Upper lobe of right lung (tissue), 1 donor: ENCODE results near the gene HAUS5. TPM values are rescaled to one million over a fixed set of nuclear protein-coding genes. Genes with fewer than 3 reads are reported as not detected.
"Not testable (repeated sequence)": the region's sequence is repeated elsewhere in the genome, so short reads cannot be mapped to it uniquely, and the experiment has no call there.

Experiments
- ATAC-seq: fragments of 200-7000 bp; cut with Tn5 transposase; one replicate; pipeline ENCODE4 v1.9.1; 2020; ENCODE audit warnings: mild to moderate bottlenecking, moderate library complexity
- DNase-seq: peaks from one replicate; pipeline ENCODE4 v3.0.0-alpha.2; 2020
- H3K27ac ChIP-seq: fragments of 200-600 bp; one replicate; pipeline ENCODE4 v1.8.0; 2022
- H3K27me3 ChIP-seq: fragments of 200-600 bp; one replicate; pipeline ENCODE4 v1.8.0; 2022; ENCODE audit warnings: mild to moderate bottlenecking
- H3K36me3 ChIP-seq: fragments of 200-600 bp; one replicate; pipeline ENCODE4 v1.8.0; 2022
- H3K4me1 ChIP-seq: fragments of 200-600 bp; one replicate; pipeline ENCODE4 v1.8.0; 2022
- H3K4me3 ChIP-seq: fragments of 200-600 bp; one replicate; pipeline ENCODE4 v1.8.0; 2022; ENCODE audit warnings: mild to moderate bottlenecking
- H3K9me3 ChIP-seq: fragments of 200-600 bp; one replicate; pipeline ENCODE4 v1.8.0; 2022
- intact Hi-C: fragments of 100-400 bp; cut with DNase I; formaldehyde crosslinking; loops from one replicate; pipeline ENCODE4 v1.11.0; 2022
- total RNA-seq: library from RNA; stranded (reverse); fragmentation: NEBNext Ultra II Directional; extraction: Animal tissue kit (Norgen Biotek cat#: 25700); gene quantifications from one replicate; pipeline ENCODE4 v1.2.1, GENCODE V29; 2021
- TF ChIP-seq, protein P1 (sequence below): fragments of 200-600 bp; IDR thresholded peaks from one replicate; pipeline ENCODE4 v1.8.0; 2022; ENCODE audit warnings: antibody characterized with exemption
- donor health status: DM: no; HTN: yes; CAD: no; lungs with severe emphysema.

The HAUS5 gene
- total RNA-seq, 1 donor from 2014 or later: 8.9 TPM

GRCh38 chr19:35596366-35596999, 16.1 kb upstream of the HAUS5 start:
- Histone ChIP-seq H3K36me3 (no peaks in the 10 kb centered on the region), H3K4me3 (no peak overlapping the region), H3K27ac (no peak overlapping the region), H3K4me1 (no peaks in the 10 kb centered on the region), H3K9me3 (no peaks in the 10 kb centered on the region), H3K27me3 (peaks cover 16% of the 10 kb centered on the region)
- no peak for DNase-seq
- TF ChIP-seq, protein P1, sequence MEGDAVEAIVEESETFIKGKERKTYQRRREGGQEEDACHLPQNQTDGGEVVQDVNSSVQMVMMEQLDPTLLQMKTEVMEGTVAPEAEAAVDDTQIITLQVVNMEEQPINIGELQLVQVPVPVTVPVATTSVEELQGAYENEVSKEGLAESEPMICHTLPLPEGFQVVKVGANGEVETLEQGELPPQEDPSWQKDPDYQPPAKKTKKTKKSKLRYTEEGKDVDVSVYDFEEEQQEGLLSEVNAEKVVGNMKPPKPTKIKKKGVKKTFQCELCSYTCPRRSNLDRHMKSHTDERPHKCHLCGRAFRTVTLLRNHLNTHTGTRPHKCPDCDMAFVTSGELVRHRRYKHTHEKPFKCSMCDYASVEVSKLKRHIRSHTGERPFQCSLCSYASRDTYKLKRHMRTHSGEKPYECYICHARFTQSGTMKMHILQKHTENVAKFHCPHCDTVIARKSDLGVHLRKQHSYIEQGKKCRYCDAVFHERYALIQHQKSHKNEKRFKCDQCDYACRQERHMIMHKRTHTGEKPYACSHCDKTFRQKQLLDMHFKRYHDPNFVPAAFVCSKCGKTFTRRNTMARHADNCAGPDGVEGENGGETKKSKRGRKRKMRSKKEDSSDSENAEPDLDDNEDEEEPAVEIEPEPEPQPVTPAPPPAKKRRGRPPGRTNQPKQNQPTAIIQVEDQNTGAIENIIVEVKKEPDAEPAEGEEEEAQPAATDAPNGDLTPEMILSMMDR: no peak
- ATAC-seq: peak; percentile 23
- intact Hi-C loops: no loop called here

- intact Hi-C loops: no loop called here
- ATAC-seq: no peak
- Histone ChIP-seq H3K9me3 (no peaks in the 10 kb centered on the region), H3K4me1 (no peaks in the 10 kb centered on the region), H3K36me3 (no peaks in the 10 kb centered on the region), H3K27me3 (no peaks in the 10 kb centered on the region), H3K27ac (no peak overlapping the region), H3K4me3 (no peak overlapping the region)
- DNase-seq: no peak
- TF ChIP-seq, protein P1: no peak
Observed at GRCh38 chr19:35601971-35602370, 10.6 kb upstream of the HAUS5 start.

DNA sequence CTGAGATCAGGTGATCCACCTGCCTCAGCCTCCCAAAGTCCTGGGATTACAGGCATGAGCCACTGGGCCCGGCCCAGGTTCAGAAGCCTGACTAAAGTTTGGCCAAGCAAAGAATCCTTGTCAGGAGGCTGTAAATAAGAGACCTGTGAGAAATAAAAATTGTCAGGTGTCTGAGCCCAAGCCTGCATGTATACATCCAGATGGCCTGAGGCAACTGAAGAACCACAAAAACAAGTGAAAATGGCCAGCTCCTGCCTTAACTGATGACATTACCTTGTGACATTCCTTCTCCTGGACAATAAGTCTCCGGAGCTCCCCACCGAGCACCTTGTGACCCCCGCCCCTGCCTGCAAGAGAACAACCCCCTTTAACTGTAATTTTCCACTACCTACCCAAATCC, 8.1 kb upstream of the HAUS5 start:
- H3K27me3 ChIP-seq, DNase-seq, H3K9me3 ChIP-seq, H3K4me1 ChIP-seq, intact Hi-C loops, H3K27ac ChIP-seq, H3K36me3 ChIP-seq, ATAC-seq, H3K4me3 ChIP-seq: not testable (repeated sequence)

DNA sequence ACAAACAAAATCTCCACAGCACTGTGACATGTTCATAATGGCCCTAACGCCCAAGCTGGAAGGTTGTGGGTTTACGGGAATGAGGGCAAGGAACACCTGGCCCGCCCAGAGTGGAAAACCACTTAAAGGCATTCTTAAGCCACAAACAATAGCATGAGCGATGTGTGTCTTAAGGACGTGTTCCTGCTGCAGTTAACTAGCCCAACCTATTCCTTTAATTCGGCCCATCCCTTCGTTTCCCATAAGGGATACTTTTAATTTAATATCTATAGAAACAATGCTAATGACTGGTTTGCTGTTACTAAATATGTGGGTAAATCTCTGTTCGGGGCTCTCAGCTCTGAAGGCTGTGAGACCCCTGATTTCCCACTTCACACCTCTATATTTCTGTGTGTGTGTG, 5.4 kb upstream of the HAUS5 start:
- H3K4me1 ChIP-seq, H3K36me3 ChIP-seq, ATAC-seq, H3K27me3 ChIP-seq, H3K27ac ChIP-seq, intact Hi-C loops, DNase-seq, H3K4me3 ChIP-seq, H3K9me3 ChIP-seq: not testable (repeated sequence)

GRCh38 chr19:35607661-35608060, 4.9 kb upstream of the HAUS5 start:
- no peak for DNase-seq
- Histone ChIP-seq H3K27ac (no peak overlapping the region), H3K4me3 (no peak overlapping the region), H3K27me3 (no peaks in the 10 kb centered on the region), H3K9me3 (no peaks in the 10 kb centered on the region), H3K4me1 (peaks cover 5% of the 10 kb centered on the region), H3K36me3 (no peaks in the 10 kb centered on the region)
- no peak for ATAC-seq
- TF ChIP-seq, protein P1: no peak
- intact Hi-C loops: no loop called here

DNA sequence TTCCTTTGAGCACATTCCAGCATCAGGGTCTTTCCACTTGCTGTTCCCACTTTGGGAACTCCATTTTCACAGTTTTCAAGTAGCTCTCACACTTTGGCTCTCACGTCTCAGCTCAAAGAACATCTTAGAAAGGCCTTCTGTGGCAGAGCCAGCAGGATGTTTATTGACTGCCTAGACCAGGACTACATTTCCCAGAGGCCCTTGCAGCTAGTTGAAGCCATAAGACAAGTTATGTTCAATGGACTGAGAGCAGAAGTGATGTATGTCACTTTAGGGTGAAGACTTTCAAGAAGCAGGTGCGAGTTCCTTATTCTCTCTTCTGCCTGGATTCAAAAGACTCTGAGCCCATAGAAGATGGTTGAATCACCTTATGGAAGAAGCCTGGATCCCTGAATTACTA, 4.3 kb upstream of the HAUS5 start:
- no peaks in the 10 kb centered on the region for H3K36me3 ChIP-seq
- intact Hi-C loops: no loop called here
- no peaks in the 10 kb centered on the region for H3K27me3 ChIP-seq
- no peak overlapping the region for H3K4me3 ChIP-seq
- no peak for ATAC-seq
- H3K27ac ChIP-seq: no peak overlapping the region
- no peak for DNase-seq
- H3K4me1 ChIP-seq: peaks cover 5% of the 10 kb centered on the region
- no peaks in the 10 kb centered on the region for H3K9me3 ChIP-seq
- TF ChIP-seq, protein P1: no peak

DNA sequence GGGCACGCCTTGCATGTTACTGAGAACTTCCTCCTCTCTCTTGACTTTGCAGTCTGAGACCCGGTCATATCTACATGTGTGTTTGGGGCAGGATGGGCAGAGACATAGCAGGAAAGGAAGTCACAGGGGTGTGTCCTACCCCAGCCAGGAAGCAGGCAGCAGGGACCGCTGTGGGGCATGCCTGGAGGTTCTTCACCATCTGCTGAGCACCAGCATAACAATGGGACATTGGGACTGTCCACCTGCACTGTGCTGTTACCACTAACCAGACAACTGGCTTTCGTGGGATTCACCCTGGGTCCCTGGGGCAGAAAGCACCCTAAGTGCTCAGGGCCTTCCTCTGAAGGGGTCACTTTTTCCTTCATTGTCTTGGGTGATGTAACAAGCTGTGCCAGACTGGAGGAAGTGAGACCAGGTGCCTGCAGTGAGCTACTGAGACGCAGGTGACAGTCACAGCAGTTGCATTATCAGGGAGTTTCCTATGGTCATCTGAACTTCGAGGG, 2.6 kb upstream of the HAUS5 start:
- DNase-seq (no peak), ATAC-seq (peak; percentile 15)
- intact Hi-C loops: no loop called here
- Histone ChIP-seq H3K9me3 (no peaks in the 10 kb centered on the region), H3K4me3 (no peak overlapping the region), H3K27me3 (no peaks in the 10 kb centered on the region), H3K36me3 (no peaks in the 10 kb centered on the region), H3K27ac (no peak overlapping the region), H3K4me1 (peaks cover 5% of the 10 kb centered on the region)
- TF ChIP-seq, protein P1: no peak
